NAMALWA (cell line): ENCODE results near the gene FAM234B.
"Not testable (repeated sequence)": the region's sequence is repeated elsewhere in the genome, so short reads cannot be mapped to it uniquely, and the experiment has no call there.

Experiments
- DNase-seq: peaks from one replicate; pipeline ENCODE4 v3.0.0-alpha.2; 2015; ENCODE audit warnings: low spot score

Gene FAM234B

GRCh38 chr12:13061377-13061776, 17.2 kb downstream of the FAM234B start:
- no peak for DNase-seq

- no peak for DNase-seq
Observed at GRCh38 chr12:13062669-13063068, 18.5 kb downstream of the FAM234B start.

- no peak for DNase-seq
Observed at GRCh38 chr12:13066014-13066413, 21.8 kb downstream of the FAM234B start.

GRCh38 chr12:13066459-13066858, 22.3 kb downstream of the FAM234B start:
- no peak for DNase-seq

- no peak for DNase-seq
Observed at GRCh38 chr12:13067322-13067721, 23.1 kb downstream of the FAM234B start.

GRCh38 chr12:13069380-13069779, 25.2 kb downstream of the FAM234B start:
- DNase-seq: no peak

- no peak for DNase-seq
Observed at GRCh38 chr12:13071305-13072280, 27.4 kb downstream of the FAM234B start.

- DNase-seq: no peak
Observed at GRCh38 chr12:13073173-13073572, 29.0 kb downstream of the FAM234B start.

- DNase-seq: no peak
Observed at GRCh38 chr12:13074396-13075117, 30.4 kb downstream of the FAM234B start.

- DNase-seq: no peak
Observed at GRCh38 chr12:13075118-13075480, 30.9 kb downstream of the FAM234B start.

GRCh38 chr12:13075786-13076570, 31.8 kb downstream of the FAM234B start:
- no peak for DNase-seq

GRCh38 chr12:13079440-13079906, 35.3 kb downstream of the FAM234B start:
- DNase-seq: no peak

GRCh38 chr12:13080266-13080665, 36.1 kb downstream of the FAM234B start:
- no peak for DNase-seq

GRCh38 chr12:13082861-13083260, 38.7 kb downstream of the FAM234B start:
- no peak for DNase-seq

- DNase-seq: not testable (repeated sequence)
Observed at GRCh38 chr12:13083638-13084037, 39.5 kb downstream of the FAM234B start.

- DNase-seq: no peak
Observed at GRCh38 chr12:13084898-13085640, 40.9 kb downstream of the FAM234B start.

- no peak for DNase-seq
Observed at GRCh38 chr12:13085968-13086686, 41.9 kb downstream of the FAM234B start.

GRCh38 chr12:13087766-13088165, 43.6 kb downstream of the FAM234B start:
- DNase-seq: no peak

GRCh38 chr12:13088496-13088895, 44.3 kb downstream of the FAM234B start:
- no peak for DNase-seq

GRCh38 chr12:13090054-13090453, 45.9 kb downstream of the FAM234B start:
- no peak for DNase-seq

GRCh38 chr12:13091832-13092231, 47.7 kb downstream of the FAM234B start:
- no peak for DNase-seq
